HG02759 (cell line): ENCODE measurements around the gene FGFR2.

Experiments used
- ATAC-seq: cut with Tn5 transposase; IDR thresholded peaks from one replicate; pipeline ENCODE4 v1.9.1; 2021; ENCODE audit warnings: mild to moderate bottlenecking, moderate library complexity; ENCODE audit not compliant: unreplicated experiment

FGFR2 gene

GRCh38 chr10:121611393-121612159 lies 13.3 kb upstream of the FGFR2 start:
- no peak for ATAC-seq

DNA sequence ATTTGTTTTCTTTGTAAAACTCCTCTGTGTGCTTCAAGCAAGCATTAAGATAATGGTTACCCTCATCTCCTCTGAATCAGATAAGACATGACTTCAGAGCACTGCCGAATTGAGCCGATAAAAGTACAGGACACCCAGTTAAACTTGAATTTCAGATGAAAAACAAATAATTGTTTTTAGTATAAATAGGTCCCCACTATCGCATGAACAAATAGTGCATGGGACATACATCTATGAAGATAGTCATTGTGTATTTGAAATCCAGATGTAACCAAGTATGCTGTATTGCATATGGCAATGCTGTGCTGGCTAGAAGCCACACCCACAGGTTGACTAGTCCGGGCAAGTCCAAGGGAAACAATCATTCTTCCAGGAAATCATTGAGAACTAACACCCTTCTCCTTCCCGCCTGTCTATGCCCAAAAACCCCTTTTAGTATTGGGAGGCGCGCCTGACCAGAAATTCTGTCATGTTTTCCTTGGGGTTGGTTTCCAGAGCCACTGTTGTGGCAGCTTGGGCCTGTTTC lies 12.6 kb upstream of the FGFR2 start:
- no peak for ATAC-seq

- no peak for ATAC-seq
Observed at GRCh38 chr10:121609426-121610380, 11.5 kb upstream of the FGFR2 start.

DNA sequence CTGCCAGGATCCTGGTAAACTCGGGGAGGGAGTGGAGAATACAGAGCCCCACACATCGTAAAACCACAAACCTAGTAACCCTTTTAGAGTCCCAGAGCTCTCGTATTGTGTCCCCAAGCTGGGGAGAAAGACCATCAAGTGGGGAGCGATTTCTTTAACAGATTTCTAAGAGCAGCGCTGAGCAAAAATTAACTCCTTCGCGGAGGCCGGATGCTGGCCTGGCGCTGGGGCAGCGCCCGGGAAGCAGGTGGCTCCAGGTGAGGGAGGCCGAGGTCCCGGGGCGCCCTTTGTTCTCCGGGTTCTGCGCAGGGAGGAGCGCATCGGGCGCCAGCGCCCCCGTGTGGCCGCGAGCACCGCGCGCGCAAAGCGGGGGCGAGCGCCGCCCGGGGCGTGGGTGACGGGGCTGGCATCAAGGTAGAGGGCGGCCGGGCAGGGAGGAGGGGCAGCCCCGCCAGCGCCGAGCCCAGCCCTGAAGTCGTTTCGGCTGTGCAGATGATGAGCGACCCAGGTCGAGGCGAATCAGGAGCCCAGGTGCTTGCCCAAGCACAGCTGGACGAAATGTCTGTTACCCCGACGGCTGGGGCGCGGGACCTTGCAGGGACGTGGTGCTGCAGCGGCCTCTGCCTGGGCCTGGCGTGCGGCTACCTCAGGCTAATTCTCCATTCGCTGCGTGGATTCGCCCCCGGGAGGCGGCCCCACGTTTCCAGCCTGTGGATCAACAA lies 10.4 kb upstream of the FGFR2 start:
- ATAC-seq = peak; percentile 89

DNA sequence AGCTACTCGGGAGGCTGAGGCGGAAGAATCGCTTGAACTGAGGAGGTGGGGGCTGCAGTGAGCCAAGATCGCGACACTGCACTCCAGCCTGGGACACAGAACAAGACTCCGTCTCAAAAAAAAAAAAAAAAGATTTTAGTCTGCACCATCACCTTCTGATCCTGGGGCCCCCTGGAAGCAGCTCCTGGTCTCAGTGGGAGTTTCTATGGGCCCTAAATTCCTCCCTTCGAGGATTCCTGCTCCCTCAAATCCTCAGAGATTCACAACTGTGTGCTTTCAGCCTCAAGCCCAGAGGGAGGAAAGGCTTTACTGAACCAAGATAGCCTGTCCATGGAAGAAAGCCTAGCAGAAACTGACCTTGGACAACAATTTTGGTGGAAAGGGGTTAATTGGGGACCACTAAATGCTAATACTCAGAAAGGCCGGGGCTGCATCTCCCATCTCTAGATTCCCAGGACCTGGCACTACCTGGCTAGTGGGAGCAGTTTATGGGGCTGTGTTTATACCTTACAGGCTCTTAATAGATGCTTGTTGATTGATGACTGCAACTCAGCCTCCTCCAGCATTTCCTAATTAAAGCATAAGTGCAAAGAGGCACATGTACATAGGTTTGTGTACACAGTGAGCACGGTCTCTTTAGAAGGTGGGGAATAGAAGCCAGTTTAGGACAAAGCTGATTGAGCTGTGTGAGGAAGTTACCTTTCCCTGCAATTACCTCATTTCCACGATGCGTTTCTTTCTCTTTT lies 9.2 kb upstream of the FGFR2 start:
- no peak for ATAC-seq

GRCh38 chr10:121605708-121606107 lies 7.5 kb upstream of the FGFR2 start:
- ATAC-seq = no peak

GRCh38 chr10:121601458-121601857 lies 3.2 kb upstream of the FGFR2 start:
- ATAC-seq = no peak

- no peak for ATAC-seq
Observed at GRCh38 chr10:121600611-121601010, 2.4 kb upstream of the FGFR2 start.

DNA sequence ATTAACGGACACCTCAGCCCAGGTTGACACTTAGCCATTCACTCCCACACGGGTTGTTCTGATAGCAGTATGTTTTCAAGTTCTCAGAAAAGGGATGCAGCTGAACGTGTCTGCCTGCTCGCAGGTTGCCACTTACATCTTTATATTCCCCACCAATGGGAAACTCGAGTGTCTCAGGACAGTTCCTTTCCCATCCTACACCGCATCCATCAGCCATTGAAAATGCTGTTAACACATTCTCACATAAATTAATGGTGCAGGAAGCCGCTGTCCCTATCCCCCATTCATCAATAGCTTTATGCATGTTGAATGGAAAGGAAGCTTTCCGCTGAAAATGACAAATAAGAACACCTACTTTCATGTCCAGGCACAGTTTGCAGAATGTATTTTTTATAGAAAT lies 1.7 kb upstream of the FGFR2 start:
- no peak for ATAC-seq

DNA sequence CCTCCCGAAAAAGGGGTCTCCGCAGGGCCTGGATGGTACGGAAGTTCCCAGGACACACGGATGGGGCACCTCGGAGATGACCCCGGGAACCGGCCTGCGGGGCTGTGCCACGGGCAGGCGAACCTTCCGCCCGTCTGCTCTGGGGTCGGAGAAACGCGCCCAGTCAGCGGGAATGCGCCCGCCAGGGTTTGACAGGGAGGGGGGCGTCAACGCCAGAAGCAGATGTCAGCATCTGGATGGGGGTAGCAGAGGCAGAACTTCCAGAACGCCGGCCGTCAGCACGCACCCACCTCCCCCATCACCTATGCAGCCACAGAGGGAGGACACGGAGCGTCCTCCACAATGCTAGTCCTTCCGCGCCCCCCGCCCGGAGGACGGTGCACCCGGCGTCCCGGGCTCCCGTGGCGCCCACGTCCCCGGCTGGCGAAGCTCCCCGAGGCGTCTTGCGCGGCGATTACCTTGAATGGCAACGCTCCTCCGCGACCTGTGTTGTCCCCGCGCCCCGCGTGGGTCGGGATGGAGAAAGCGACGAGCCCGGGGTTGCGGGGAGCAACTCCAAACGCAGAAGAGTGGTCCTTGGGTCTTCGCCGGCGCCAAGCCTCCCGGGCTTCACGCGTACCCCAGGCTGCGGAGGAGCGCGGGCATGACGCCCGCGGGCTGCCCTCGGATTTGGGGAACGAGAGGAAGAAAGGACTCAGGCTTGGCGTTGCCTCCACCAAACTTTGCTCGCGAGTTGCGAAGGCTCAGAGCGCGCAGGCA lies 561 bp downstream of the FGFR2 start:
- no peak for ATAC-seq

DNA sequence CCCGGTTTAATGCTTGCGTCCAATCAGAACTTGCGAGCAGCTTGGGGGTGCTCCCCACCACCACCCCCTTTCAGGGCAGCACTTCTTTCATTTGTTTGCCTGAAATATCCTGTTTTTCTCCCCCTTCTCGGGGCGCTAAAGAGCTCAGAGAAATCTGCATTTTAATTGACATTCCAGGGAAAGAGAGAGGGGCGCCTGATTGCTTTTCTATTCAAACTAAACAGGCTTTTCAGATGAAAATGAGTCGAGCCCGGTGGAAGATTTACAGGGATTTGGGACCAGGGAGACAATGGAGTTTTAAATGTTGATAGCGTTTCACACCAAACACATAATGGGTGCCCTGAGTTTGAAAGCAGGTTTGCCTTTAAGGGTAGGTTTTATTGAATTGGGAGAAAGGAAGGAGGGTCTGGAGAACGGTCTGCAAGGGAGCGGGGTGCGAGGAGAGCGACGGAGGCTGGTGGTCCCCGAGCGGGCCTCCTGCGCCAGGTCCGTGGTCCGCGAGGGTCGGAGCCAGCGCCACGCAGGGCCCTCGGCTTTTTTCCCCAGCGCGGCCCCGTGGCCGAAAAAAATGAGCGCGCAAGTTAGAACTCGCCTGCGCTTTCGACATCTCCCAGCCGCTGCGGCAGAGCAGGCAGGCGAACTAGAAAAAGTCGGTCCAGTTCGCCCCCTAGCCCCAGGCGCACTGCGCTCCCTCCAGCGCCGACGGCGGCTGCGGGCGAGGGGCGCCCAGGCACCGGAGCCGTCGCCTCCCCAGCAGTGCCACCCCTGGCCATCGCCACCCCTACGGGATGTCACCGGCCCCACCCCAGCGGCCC lies 1.3 kb downstream of the FGFR2 start:
- ATAC-seq = no peak

DNA sequence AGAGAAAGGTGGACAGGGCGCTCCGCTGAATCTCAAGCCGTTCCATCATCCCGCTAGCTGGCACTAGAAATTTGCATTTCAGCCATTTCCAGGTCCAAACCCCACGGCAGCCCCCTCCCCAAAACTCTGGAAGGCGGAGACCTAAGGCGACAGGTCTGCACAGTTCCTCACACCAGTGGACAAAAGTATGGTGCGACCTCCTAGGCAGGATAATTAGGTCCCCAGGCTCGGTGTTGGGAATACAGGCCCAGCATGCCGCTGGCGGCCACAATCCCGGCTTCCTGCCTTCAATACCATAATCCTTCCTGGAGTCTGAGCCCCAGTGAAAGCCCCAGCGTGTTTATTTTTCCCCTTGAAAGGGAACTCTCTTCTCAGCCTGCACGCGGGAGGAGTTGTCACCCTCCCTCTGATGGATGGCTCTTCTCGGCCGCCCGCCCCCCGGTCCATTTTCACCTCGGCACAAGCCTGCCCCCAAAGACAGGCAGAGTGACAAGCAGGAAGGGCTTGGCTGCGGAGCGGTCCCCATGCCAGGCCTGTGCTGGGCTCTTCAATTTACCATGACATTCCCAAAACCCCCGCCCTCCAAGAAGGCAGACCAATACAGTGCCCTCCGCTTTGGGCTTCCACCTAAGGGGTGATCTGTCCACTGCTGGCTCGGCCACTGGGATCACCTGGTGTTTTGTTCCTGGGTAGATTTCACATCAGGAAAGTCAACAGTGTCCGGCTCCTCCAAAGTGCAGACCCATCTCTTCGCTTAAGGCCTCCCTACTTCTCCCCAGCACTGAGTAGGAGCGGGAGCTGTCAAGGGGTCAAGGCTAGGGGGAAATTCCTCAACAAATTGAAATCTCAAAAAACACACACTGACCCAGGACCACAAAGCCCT lies 2.2 kb downstream of the FGFR2 start:
- no peak for ATAC-seq

GRCh38 chr10:121595351-121595805 lies 2.9 kb downstream of the FGFR2 start:
- ATAC-seq = no peak

- ATAC-seq = no peak
Observed at GRCh38 chr10:121594623-121595350, 3.5 kb downstream of the FGFR2 start.

- ATAC-seq = no peak
Observed at GRCh38 chr10:121594076-121594475, 4.2 kb downstream of the FGFR2 start.

DNA sequence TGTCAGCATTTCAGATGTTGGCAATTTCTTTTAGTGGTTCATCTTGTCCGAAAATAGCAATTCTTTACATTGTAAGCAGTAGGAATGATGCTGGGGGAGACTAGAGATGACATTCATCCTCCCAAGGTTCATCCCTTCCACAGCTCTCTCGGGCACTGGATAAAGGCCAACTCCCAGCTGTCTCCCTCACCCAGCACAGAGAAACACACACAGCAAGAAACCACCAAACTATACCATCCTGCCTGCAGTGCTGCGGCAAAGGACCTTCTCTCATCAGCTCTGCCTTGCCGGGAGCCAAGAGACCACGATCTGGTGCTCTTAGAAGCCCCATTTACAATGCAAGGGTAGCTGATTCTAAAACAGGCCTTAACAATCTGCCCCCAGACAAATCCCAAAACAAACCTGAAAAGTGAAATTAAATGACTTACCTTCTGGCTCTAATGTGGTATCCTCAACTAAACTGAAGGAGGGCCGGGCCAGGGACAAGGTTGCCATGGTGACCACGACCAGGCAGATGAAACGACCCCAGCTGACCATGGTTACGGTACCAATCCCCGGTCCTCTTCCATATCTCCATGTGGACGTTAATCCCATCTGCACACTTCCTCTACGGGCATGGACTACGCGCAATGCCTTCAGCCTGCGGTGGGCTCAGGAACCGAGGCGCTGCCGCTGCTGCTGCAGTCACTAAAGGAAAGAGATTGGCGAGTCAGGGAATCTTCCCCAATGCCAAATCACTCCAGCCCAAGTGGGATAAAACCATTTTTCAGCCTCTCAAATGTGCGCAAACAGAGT lies 4.8 kb downstream of the FGFR2 start:
- no peak for ATAC-seq
